H1 (cell line): Measurements from ENCODE around the gene CDK10.
"Not testable (repeated sequence)": the region's sequence is repeated elsewhere in the genome, so short reads cannot be mapped to it uniquely, and the experiment has no call there.

ENCODE experiments used
- BRCA1 ChIP-seq: IDR thresholded peaks from 2 replicates; pipeline ENCODE4 v1.6.1; 2012; ENCODE audit warnings: low read depth, low read length, improper control_type of control experiment
- CTCF ChIP-seq, 3 experiments: IDR thresholded peaks; 1 replicate in 2 of 3; 2 replicates in 1 of 3; pipeline versions ENCODE4 v1.5.1 to v1.6.1; 2011; ENCODE audit warnings: low read length in 3 of 3, mild to moderate bottlenecking in 3 of 3, inconsistent platforms in 2 of 3, low read depth in 1 of 3, moderate library complexity in 1 of 3; ENCODE audit not compliant: insufficient read depth in 1 of 3; ENCODE audit errors: control extremely low read depth in 1 of 3
- POLR2A ChIP-seq, 2 experiments: IDR thresholded peaks; 1 replicate in 1 of 2; 2 replicates in 1 of 2; pipeline ENCODE4 v1.6.1; 2011; ENCODE audit warnings: low read depth in 2 of 2, low read length in 2 of 2, mild to moderate bottlenecking in 2 of 2; ENCODE audit errors: control extremely low read depth in 1 of 2

GRCh38 chr16:89689621-89690020 lies 3.1 kb downstream of the CDK10 start:
- TF ChIP-seq CTCF (IDR thresholded peaks at IDR 0.05; ENCODE audit: control extremely low read depth in 1 of 3, insufficient read depth in 1 of 3, low read depth in 1 of 3, low read length in 3 of 3); POLR2A (IDR thresholded peaks at IDR 0.05; ENCODE audit: control extremely low read depth in 1 of 2, low read depth in 2 of 2, low read length in 2 of 2); BRCA1: not testable (repeated sequence)
